HG03460 (cell line): ENCODE results near the gene TAGLN2.

Experiments used
- ATAC-seq: cut with Tn5 transposase; IDR thresholded peaks from one replicate; pipeline ENCODE4 v1.9.1; 2021; ENCODE audit not compliant: unreplicated experiment

TAGLN2 gene

GRCh38 chr1:159936273-159936904 is 11.1 kb upstream of the TAGLN2 start:
- no peak for ATAC-seq

- ATAC-seq: no peak
Observed at GRCh38 chr1:159935719-159936272, 10.5 kb upstream of the TAGLN2 start.

- ATAC-seq: no peak
Observed at GRCh38 chr1:159935305-159935704, 10.0 kb upstream of the TAGLN2 start.

- no peak for ATAC-seq
Observed at GRCh38 chr1:159934136-159935039, 9.1 kb upstream of the TAGLN2 start.

GRCh38 chr1:159933347-159933746 is 8.0 kb upstream of the TAGLN2 start:
- no peak for ATAC-seq

- ATAC-seq: no peak
Observed at GRCh38 chr1:159932296-159933285, 7.3 kb upstream of the TAGLN2 start.

GRCh38 chr1:159931795-159932173 is 6.5 kb upstream of the TAGLN2 start:
- no peak for ATAC-seq

- no peak for ATAC-seq
Observed at GRCh38 chr1:159931101-159931794, 5.9 kb upstream of the TAGLN2 start.

- ATAC-seq: no peak
Observed at GRCh38 chr1:159930634-159931033, 5.3 kb upstream of the TAGLN2 start.

- ATAC-seq: no peak
Observed at GRCh38 chr1:159930216-159930615, 4.9 kb upstream of the TAGLN2 start.

- ATAC-seq: no peak
Observed at GRCh38 chr1:159929155-159930051, 4.1 kb upstream of the TAGLN2 start.

- ATAC-seq: no peak
Observed at GRCh38 chr1:159928491-159929050, 3.3 kb upstream of the TAGLN2 start.

GRCh38 chr1:159927849-159928431 is 2.6 kb upstream of the TAGLN2 start:
- ATAC-seq: no peak

- no peak for ATAC-seq
Observed at GRCh38 chr1:159927211-159927848, 2.0 kb upstream of the TAGLN2 start.

GRCh38 chr1:159925719-159926078 is 392 bp upstream of the TAGLN2 start:
- ATAC-seq: no peak

GRCh38 chr1:159924025-159924790 is 1.1 kb downstream of the TAGLN2 start:
- no peak for ATAC-seq

- ATAC-seq: peak; percentile 30
Observed at GRCh38 chr1:159923203-159924024, 1.9 kb downstream of the TAGLN2 start.
